HG02623 (cell line): Measurements from ENCODE around the gene CYRIA.

Experiments
- ATAC-seq: cut with Tn5 transposase; IDR thresholded peaks from one replicate; pipeline ENCODE4 v1.9.1; 2021; ENCODE audit warnings: moderate library complexity; ENCODE audit not compliant: unreplicated experiment

CYRIA gene

GRCh38 chr2:16652296-16653082, 13.1 kb downstream of the CYRIA start:
- no peak for ATAC-seq

- no peak for ATAC-seq
Measured at GRCh38 chr2:16650287-16651249, 15.1 kb downstream of the CYRIA start.

GRCh38 chr2:16649353-16650286, 16.0 kb downstream of the CYRIA start:
- no peak for ATAC-seq

- ATAC-seq: no peak
Measured at GRCh38 chr2:16647992-16648617, 17.5 kb downstream of the CYRIA start.

GRCh38 chr2:16645775-16646559, 19.7 kb downstream of the CYRIA start:
- no peak for ATAC-seq

- ATAC-seq: no peak
Measured at GRCh38 chr2:16645088-16645487, 20.5 kb downstream of the CYRIA start.

GRCh38 chr2:16644221-16644925, 21.3 kb downstream of the CYRIA start:
- ATAC-seq: no peak

- ATAC-seq: no peak
Measured at GRCh38 chr2:16643099-16643498, 22.5 kb downstream of the CYRIA start.

- ATAC-seq: no peak
Measured at GRCh38 chr2:16642088-16642487, 23.5 kb downstream of the CYRIA start.

GRCh38 chr2:16641509-16641908, 24.1 kb downstream of the CYRIA start:
- no peak for ATAC-seq

GRCh38 chr2:16640867-16641266, 24.8 kb downstream of the CYRIA start:
- ATAC-seq: no peak

- no peak for ATAC-seq
Measured at GRCh38 chr2:16640001-16640700, 25.5 kb downstream of the CYRIA start.

GRCh38 chr2:16639431-16639830, 26.2 kb downstream of the CYRIA start:
- no peak for ATAC-seq

GRCh38 chr2:16638946-16639345, 26.7 kb downstream of the CYRIA start:
- no peak for ATAC-seq

- ATAC-seq: no peak
Measured at GRCh38 chr2:16637304-16637703, 28.3 kb downstream of the CYRIA start.

GRCh38 chr2:16635791-16636699, 29.6 kb downstream of the CYRIA start:
- no peak for ATAC-seq
